T-helper 2 cell treated with Interferon-gamma antibody and Interleukin-4, amounts not matched to agents 5 μg/mL and 100 μg/mL, for 36 hours (primary cell): ENCODE results near the gene TUBGCP2.

ENCODE experiments used
- DNase-seq: peaks from one replicate; pipeline ENCODE4 v3.0.0; 2021; ENCODE audit warnings: low spot score
- H3K27ac Mint-ChIP-seq: one replicate; pipeline ENCODE4 v1.8.0; 2021; ENCODE audit warnings: mild to moderate bottlenecking, mixed read lengths
- H3K27me3 Mint-ChIP-seq: one replicate; pipeline ENCODE4 v1.8.0; 2021; ENCODE audit warnings: low read depth, mixed read lengths
- H3K36me3 Mint-ChIP-seq: one replicate; pipeline ENCODE4 v1.8.0; 2021; ENCODE audit warnings: low read depth, mixed read lengths
- H3K4me1 Mint-ChIP-seq: one replicate; pipeline ENCODE4 v1.8.0; 2021; ENCODE audit warnings: low read depth, mixed read lengths
- H3K4me3 Mint-ChIP-seq: one replicate; pipeline ENCODE4 v1.8.0; 2022; ENCODE audit warnings: mild to moderate bottlenecking, moderate library complexity, mixed read lengths
- H3K9me3 Mint-ChIP-seq: one replicate; pipeline ENCODE4 v1.8.0; 2021; ENCODE audit warnings: mixed read lengths

The TUBGCP2 gene

DNA sequence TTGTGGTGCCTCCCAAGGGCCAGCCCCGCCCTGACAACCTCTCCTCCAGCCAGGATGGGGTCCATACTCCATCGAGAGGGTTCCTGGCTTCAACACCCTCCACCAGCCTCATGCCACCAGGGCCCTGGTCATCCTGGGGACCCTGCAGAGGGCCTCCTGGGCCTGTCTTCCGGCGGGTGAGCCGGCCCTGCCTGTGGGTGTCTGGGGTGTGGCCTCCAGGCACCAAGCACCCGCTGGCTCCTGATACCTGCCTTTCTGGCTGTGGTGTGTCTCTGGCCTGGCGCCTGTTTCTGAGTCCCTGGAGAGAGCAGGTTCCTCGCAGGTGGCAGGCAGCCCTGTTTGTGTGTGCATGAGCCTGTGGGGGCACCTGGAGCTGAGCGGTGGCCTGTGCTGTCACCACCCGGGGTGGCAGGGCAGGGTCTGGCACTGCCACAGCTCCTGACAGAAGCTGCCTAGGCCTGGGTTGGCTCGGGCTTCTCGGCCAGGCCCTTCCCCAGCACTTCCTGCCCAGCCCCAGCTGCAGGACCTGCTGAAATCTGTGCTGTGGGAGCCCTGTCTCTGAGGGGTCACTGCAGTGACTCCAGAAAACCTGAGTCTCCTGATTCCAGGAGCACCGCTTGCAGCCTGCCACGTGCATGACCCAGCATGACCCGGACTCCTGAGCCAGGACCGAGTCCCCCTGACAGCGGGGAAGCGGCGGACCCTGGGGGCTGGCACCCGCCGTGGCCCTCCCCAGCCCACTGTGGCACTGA, 50.4 kb downstream of the TUBGCP2 start:
- Mint-ChIP-seq H3K9me3 (no peaks in the 10 kb centered on the region), H3K36me3 (peaks cover 8% of the 10 kb centered on the region), H3K4me3 (peak overlapping the region; percentile 61), H3K27ac (peak overlapping the region; percentile 84), H3K27me3 (no peaks in the 10 kb centered on the region), H3K4me1 (peaks cover 43% of the 10 kb centered on the region)
- peak; percentile 51 for DNase-seq

DNA sequence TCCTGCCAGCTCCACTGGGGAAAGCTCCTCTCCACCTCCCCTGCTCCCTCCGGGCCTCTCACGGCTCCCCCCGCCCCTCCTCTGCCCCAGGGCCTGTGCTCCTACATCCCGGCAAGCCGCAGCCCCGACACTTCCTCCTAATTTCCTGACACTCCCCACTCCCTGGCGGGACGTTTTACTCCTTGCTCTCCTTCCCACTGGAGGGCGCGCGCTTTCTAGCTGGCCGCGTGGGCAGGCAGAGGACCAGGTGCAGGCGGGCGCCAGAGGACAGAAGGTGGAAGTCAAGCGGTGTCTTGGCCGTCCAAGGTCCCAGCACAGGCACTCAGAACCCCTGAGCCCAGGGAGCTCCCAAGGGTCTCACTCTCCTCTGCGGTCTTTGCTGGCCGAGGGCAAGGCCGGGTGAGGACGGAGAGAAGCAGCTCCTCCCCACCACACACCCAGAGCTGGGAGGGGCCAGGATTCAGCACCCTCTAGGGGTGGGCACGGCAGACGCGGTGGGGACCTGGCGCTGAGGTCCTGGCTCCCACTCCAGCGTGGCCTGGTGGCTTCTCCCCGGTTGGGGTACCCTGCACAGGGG, 51.1 kb downstream of the TUBGCP2 start:
- DNase-seq, result no peak
- Mint-ChIP-seq H3K4me3 (peak overlapping the region; percentile 70), H3K27me3 (no peaks in the 10 kb centered on the region), H3K4me1 (peaks cover 38% of the 10 kb centered on the region), H3K9me3 (no peaks in the 10 kb centered on the region), H3K36me3 (peaks cover 2% of the 10 kb centered on the region), H3K27ac (peak overlapping the region; percentile 84)

DNA sequence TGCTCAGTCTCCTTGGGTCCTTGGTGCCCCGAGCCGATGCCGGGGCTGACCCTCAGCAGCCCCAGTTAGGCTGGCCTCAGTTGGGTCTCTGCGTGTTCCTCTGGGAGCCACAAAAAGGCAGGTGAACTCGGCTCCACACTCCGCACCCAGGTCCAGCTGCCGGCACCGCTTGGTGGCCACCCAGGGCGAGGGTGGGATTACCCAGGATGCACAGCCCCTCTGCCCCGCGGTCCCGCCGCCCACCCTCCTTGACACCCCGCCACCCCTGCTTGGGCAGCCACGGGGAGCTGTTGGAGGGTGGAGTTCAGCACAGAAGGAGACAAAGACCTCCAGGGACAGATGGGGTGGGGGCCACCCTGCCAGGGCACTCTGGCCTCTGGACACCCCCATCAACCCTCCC, 53.3 kb downstream of the TUBGCP2 start:
- peaks cover 1% of the 10 kb centered on the region for H3K27me3 Mint-ChIP-seq
- H3K36me3 Mint-ChIP-seq, result no peaks in the 10 kb centered on the region
- no peak overlapping the region for H3K4me3 Mint-ChIP-seq
- no peak overlapping the region for H3K27ac Mint-ChIP-seq
- peaks cover 24% of the 10 kb centered on the region for H3K4me1 Mint-ChIP-seq
- DNase-seq, result no peak
- no peaks in the 10 kb centered on the region for H3K9me3 Mint-ChIP-seq

DNA sequence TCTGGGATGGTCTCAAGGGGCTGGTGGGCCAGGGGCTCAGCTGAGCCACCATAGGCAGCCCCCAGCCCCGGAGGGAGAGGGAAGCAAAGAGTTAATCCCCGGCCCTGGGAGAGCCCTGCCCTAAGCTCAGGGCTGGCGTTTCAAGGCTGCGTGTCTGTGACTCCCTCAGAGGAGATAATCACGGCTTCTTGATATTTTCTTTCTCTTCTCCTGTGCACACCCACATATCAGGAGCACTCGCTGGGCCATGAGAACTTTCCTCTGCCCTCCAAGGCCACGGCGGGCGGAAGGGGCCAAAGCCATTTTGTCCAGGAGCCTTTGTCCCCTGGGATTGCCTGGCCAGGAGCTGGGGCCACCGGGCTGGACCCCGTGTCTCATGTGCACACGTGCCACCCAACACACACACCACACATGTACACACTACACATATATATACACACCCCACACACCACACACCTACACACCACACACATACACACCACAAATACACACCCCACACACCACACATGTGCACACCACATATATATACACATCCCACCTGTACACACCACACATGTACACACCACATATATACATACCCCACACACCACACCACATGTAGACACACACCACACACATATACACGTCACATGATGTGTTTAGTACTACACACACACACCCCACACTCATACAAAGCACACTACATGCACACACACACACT, 54.1 kb downstream of the TUBGCP2 start:
- H3K27ac Mint-ChIP-seq, result no peak overlapping the region

DNA sequence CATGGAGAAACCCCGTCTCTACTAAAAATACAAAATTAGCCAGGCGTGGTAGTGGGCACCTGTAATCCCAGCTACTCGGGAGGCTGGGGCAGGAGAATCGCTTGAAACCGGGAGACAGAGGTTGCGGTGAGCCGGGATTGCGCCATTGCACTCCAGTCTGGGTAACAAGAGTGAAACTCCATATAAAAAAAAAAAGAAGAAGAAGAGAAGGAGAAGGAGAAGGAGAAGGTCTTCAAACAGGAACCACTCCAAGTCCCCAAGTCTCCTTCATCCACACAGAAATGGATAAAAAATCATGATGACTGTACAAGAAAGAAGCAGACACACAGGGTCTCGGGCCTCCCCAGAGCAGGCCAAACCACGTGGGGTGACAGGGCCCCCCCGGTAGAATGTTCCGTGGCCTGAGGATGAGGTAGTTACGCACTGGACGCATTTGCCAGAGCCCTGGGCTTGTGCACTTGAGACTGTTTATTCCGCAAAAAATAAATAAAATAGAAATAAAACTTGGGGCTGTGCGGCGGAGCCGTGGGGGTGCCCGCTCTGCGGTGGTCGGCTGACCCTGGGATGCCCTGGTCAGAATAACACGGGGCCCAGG, 55.2 kb downstream of the TUBGCP2 start:
- Mint-ChIP-seq H3K4me3 (no peak overlapping the region), H3K9me3 (no peaks in the 10 kb centered on the region), H3K27ac (no peak overlapping the region), H3K27me3 (peaks cover 4% of the 10 kb centered on the region), H3K4me1 (peaks cover 10% of the 10 kb centered on the region), H3K36me3 (no peaks in the 10 kb centered on the region)
- DNase-seq, result no peak

More for the DNA sequence above, 54.1 kb downstream of the TUBGCP2 start:
- peaks cover 16% of the 10 kb centered on the region for H3K4me1 Mint-ChIP-seq
- no peaks in the 10 kb centered on the region for H3K36me3 Mint-ChIP-seq
- H3K9me3 Mint-ChIP-seq, result no peaks in the 10 kb centered on the region
- no peak for DNase-seq
- no peak overlapping the region for H3K4me3 Mint-ChIP-seq
- peaks cover 4% of the 10 kb centered on the region for H3K27me3 Mint-ChIP-seq

DNA sequence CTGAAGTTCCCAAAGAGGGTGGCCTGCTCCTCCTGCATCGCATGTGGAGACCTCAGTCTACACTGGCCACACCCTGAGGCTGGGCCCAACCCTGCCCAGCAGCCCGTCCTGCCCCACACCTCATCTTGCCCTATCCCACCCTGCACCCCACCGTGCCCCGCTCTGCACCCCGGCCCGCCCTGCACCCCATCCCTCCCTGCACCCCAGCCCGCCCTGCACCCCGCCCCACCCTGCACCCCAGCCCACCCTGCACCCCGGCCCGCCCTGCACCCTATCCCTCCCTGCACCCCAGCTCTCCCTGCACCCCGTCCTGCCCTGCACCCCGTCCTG, 56.5 kb downstream of the TUBGCP2 start:
- H3K4me1 Mint-ChIP-seq, result peaks cover 3% of the 10 kb centered on the region
- H3K27me3 Mint-ChIP-seq, result peaks cover 4% of the 10 kb centered on the region
- no peaks in the 10 kb centered on the region for H3K36me3 Mint-ChIP-seq
- H3K27ac Mint-ChIP-seq, result no peak overlapping the region
- H3K4me3 Mint-ChIP-seq, result no peak overlapping the region
- H3K9me3 Mint-ChIP-seq, result no peaks in the 10 kb centered on the region
- no peak for DNase-seq

DNA sequence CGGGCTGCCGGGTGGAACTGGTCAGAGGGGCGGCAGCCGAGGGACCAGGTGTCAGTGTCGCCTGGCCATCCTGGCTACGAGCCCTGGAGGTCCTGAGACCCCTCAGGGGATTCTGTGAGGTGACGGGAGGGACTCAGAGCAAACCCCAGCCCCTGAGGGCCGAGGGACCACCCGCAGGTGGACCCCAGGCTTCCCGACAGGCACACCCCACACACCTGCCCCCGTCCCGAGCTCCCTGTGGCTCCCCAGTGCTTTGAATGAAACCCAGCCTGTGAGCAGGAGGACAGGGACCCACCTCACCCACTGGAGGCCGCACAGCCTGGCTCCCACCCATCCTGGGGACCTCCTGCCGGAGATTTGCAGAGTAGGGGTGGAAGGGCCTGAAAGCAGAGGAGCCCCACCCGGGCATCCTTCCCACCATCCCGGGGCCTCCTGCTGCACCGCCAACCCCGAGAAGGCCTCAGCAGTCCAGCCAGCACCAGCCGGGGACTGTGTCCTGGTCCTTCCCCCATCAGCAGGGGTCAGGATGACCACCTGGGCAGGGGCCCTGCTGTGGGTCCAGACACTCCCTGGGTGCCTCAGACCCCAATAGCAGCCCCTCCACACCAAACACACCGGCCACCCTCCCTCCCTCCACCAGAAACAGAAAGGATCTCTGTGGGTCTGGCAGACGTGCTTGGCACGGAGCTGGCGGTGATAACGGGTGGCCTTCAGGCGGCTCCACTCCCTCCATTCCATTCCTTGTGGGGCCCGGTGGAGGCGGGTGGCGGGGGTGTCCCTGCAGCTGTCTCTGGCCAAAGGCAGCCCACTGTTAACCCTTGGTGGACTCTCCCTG, 57.1 kb downstream of the TUBGCP2 start:
- H3K36me3 Mint-ChIP-seq, result no peaks in the 10 kb centered on the region
- DNase-seq, result no peak
- no peak overlapping the region for H3K4me3 Mint-ChIP-seq
- H3K27ac Mint-ChIP-seq, result no peak overlapping the region
- H3K4me1 Mint-ChIP-seq, result peaks cover 3% of the 10 kb centered on the region
- H3K27me3 Mint-ChIP-seq, result peaks cover 4% of the 10 kb centered on the region
- no peaks in the 10 kb centered on the region for H3K9me3 Mint-ChIP-seq

DNA sequence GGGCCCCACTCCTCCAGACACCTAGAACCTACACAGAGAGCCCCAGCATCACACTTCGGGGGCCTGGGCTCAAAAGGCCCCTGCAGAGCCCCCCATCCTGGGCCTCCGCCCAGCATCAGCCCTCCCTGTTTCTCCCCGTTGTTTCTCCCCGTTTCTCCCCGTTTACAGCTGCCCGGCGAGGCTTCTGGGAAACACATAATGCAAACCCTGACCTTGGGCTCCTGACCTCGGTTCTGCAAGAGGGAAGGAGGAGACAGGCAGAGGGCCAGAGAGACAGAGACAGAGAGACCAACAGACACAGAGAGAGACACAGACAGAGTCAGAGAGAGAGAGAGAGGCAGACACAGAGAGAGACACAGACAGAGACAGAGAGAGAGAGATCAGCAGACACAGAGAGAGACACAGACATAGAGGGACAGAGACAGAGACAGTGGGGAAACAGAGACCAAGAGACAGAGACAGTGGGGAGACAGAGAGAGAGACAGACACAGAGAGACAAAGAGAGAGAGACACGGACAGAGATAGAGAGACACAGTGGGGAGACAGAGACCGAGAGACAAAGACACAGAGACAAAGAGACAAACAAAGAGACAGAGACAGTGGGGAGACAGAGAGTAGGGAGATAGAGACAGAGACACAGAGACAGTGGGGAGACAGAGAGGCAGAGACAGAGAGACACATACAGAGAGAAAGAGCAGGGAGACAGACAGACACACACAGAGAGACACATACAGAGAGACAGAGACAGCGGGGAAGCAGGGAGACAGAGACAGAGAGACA, 58.5 kb downstream of the TUBGCP2 start:
- H3K4me3 Mint-ChIP-seq, result no peak overlapping the region
- peak overlapping the region; percentile 1 for H3K27ac Mint-ChIP-seq
- no peaks in the 10 kb centered on the region for H3K36me3 Mint-ChIP-seq
- no peak for DNase-seq
- H3K4me1 Mint-ChIP-seq, result peaks cover 3% of the 10 kb centered on the region
- H3K27me3 Mint-ChIP-seq, result peaks cover 4% of the 10 kb centered on the region
- no peaks in the 10 kb centered on the region for H3K9me3 Mint-ChIP-seq

DNA sequence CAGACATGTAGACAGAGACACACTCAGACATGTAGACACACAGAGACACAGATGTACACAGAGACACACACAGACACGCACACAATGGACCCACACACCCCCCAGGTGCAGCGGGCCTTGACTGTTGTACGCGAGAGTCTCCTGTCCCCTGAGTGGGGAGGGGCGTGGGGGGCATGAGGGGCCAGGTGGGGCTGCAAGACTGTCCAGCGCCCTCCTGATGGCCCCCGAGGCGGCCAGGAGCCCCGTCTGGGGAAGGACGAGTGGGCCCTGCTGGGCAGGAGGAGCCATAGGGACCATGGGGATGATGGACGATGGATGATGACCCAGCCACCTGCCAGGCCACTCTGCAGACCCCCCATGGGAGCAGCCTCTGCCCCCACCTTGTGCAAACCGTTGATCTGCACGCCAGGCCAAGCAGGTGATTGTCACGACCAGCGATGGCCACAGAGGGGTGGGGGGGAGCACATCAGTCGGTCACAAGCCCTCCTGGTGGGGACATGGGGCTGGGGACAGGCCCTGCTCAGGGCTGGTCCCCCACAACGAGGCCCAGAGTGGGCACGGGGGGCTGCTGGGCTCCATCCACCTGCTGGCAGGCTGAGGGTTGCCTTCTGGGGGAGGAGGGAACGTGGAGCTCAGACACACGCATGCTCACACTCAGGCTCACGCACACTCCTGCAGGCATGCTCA, 59.4 kb downstream of the TUBGCP2 start:
- H3K27ac Mint-ChIP-seq, result no peak overlapping the region
- H3K9me3 Mint-ChIP-seq, result no peaks in the 10 kb centered on the region
- DNase-seq, result no peak
- H3K4me3 Mint-ChIP-seq, result no peak overlapping the region
- H3K36me3 Mint-ChIP-seq, result no peaks in the 10 kb centered on the region
- peaks cover 3% of the 10 kb centered on the region for H3K4me1 Mint-ChIP-seq
- H3K27me3 Mint-ChIP-seq, result peaks cover 4% of the 10 kb centered on the region

DNA sequence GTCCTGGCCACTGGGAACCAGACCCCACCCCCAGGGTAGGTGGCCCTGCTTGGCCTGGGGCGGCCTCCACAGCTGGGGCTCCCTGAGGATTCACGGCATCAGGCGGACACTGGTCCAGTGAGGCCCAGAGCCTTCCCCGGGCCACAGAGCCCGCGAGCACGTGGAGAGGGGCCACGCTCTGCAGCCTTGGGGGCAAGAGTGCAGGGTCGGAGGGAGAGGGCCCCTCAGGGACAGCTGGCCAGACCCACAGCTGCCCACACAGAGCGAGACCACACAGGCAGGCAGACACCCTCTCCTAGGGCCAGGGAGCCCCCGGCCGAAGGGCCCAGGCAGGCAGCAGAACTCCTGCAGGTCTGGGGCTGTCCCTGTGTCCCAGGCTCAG, 60.3 kb downstream of the TUBGCP2 start:
- Mint-ChIP-seq H3K4me3 (no peak overlapping the region), H3K4me1 (peaks cover 3% of the 10 kb centered on the region), H3K27ac (no peak overlapping the region), H3K27me3 (peaks cover 4% of the 10 kb centered on the region), H3K9me3 (no peaks in the 10 kb centered on the region), H3K36me3 (no peaks in the 10 kb centered on the region)
- DNase-seq, result no peak

DNA sequence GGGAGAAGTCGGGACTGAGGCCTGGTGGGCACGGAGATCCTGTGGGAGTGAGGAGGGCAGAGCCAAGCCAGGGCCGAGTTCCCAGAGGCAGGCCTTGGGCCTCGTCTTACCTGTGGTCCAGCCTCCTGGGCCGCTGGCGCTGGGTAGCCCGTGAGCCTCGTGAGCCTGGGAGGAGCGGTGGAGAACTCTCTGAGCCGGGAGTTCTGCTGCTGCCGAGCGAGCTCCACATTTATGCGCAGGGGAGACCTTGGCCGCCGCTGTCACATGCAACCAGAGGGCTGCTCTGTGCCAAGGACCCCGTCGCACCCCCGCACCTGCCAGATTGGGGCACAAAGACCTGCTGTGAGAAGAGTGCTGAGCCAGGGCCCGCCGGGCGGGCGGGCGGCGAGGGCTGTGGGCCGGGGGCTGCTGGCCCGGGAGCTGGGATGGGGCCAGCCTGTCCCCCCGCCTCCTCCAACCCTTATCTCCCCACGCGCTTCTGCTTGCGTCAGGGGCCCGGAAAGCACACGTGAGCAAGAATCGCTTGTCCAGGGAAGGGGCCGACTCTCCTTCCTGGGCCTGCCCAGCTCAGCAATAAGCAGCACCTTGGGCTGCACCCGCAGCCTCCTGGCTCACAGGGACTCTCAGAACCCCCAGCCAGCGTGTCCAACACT, 60.9 kb downstream of the TUBGCP2 start:
- no peak for DNase-seq
- Mint-ChIP-seq H3K4me3 (no peak overlapping the region), H3K36me3 (no peaks in the 10 kb centered on the region), H3K27me3 (peaks cover 8% of the 10 kb centered on the region), H3K9me3 (no peaks in the 10 kb centered on the region), H3K4me1 (peaks cover 3% of the 10 kb centered on the region), H3K27ac (no peak overlapping the region)

DNA sequence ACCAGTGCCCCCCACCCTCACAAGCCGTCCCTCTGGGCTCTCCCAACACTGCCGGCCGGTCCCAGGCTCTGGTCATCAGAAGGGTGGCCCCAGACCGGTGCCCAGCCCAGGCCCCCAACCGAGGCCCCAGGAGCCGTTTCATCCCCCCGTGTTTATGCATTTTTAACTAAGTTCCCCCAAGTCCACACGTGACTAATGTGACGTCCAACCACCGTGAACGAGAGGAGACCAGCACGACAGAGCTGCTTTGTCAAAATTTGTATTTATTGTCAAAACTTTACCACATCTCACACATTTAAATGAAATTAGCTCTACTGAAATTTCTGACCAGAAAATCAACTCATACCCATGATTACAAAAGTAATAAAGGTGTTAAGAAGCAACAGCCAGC, 62.4 kb downstream of the TUBGCP2 start:
- no peaks in the 10 kb centered on the region for H3K36me3 Mint-ChIP-seq
- H3K9me3 Mint-ChIP-seq, result no peaks in the 10 kb centered on the region
- no peak overlapping the region for H3K4me3 Mint-ChIP-seq
- H3K4me1 Mint-ChIP-seq, result peaks cover 11% of the 10 kb centered on the region
- DNase-seq, result no peak
- H3K27ac Mint-ChIP-seq, result no peak overlapping the region
- peaks cover 18% of the 10 kb centered on the region for H3K27me3 Mint-ChIP-seq
